Activated CD4-positive, alpha-beta memory T cell treated with anti-CD3 and anti-CD28 coated beads, Interleukin-2, amount 10 ng/mL, durations not matched to agents 7 days and 5 days (primary cell): ENCODE data around the gene ARAP1. TPM values are rescaled to one million over a fixed set of nuclear protein-coding genes. Genes with fewer than 3 reads are reported as not detected.

Experiments used
- CTCF ChIA-PET: fragments of 350-600 bp; sonication (Branson Sonifier 250); formaldehyde crosslinking; loops from one replicate; lab custom pipeline; 2021; ENCODE audit warnings: antibody characterized with exemption, inconsistent platforms; lab: Charles Lee
- POLR2A ChIA-PET: fragments of 350-600 bp; sonication (Branson Sonifier 250); formaldehyde crosslinking; loops from one replicate; lab custom pipeline; 2021; ENCODE audit warnings: antibody characterized with exemption; lab: Charles Lee
- DNase-seq: peaks from one replicate; pipeline ENCODE4 v3.0.0-alpha.2; 2020
- H3K27ac Mint-ChIP-seq: one replicate; pipeline ENCODE4 v1.8.0; 2021; ENCODE audit warnings: mild to moderate bottlenecking, mixed read lengths
- H3K27me3 Mint-ChIP-seq: one replicate; pipeline ENCODE4 v1.8.0; 2021; ENCODE audit warnings: mixed read lengths
- H3K36me3 Mint-ChIP-seq: one replicate; pipeline ENCODE4 v1.8.0; 2021; ENCODE audit warnings: low read depth, mixed read lengths
- H3K4me1 Mint-ChIP-seq: one replicate; pipeline ENCODE4 v1.8.0; 2021; ENCODE audit warnings: mixed read lengths
- H3K4me3 Mint-ChIP-seq: one replicate; pipeline ENCODE4 v1.8.0; 2021; ENCODE audit warnings: mild to moderate bottlenecking, mixed read lengths
- H3K9me3 Mint-ChIP-seq: one replicate; pipeline ENCODE4 v1.8.0; 2021; ENCODE audit warnings: mixed read lengths
- total RNA-seq, 2 experiments: library from RNA; stranded (reverse); gene quantifications; one replicate each; pipeline ENCODE4 v1.2.3, GENCODE V29; 2021

ARAP1 gene
- total RNA-seq, 2 experiments from 2014 or later, result 108 to 109 TPM

- H3K4me1 Mint-ChIP-seq, result peaks cover 2% of the 10 kb centered on the region
- CTCF ChIA-PET, result interaction anchor here (1.3 to 1.6 kb wide), 2 partner anchors 9 to 204 kb away, joined by 6 to 8 read pairs; no protein-coding TSS in a partner anchor
- POLR2A ChIA-PET, result no interaction called here
- DNase-seq, result no peak
- H3K27ac Mint-ChIP-seq, result no peak overlapping the region
- H3K9me3 Mint-ChIP-seq, result no peaks in the 10 kb centered on the region
- peaks cover 81% of the 10 kb centered on the region for H3K27me3 Mint-ChIP-seq
- H3K36me3 Mint-ChIP-seq, result no peaks in the 10 kb centered on the region
- H3K4me3 Mint-ChIP-seq, result no peak overlapping the region
Observed at GRCh38 chr11:72675221-72675620, 77.0 kb downstream of the ARAP1 start.

GRCh38 chr11:72673943-72674828 is 78.0 kb downstream of the ARAP1 start, which contains the start of gene PDE2A:
TSS of gene PDE2A (minus strand) at chr11:72674422. CDS start at chr11:72674207, 215 bp downstream.
- Mint-ChIP-seq H3K27ac (no peak within 1 kb of the TSS), H3K4me1 (peaks cover 2% of the 10 kb centered on the region), H3K36me3 (no peaks in the 10 kb centered on the region), H3K27me3 (peaks cover 77% of the 10 kb centered on the region), H3K4me3 (no peak within 1 kb of the TSS), H3K9me3 (no peaks in the 10 kb centered on the region)
- POLR2A ChIA-PET, result no interaction called here
- no peak for DNase-seq
- CTCF ChIA-PET, result interaction anchor here (1.2 to 1.6 kb wide), 3 partner anchors 10 to 203 kb away, joined by 5 to 8 read pairs (median 6); no protein-coding TSS in a partner anchor

- H3K9me3 Mint-ChIP-seq, result no peaks in the 10 kb centered on the region
- DNase-seq, result no peak
- no peak overlapping the region for H3K27ac Mint-ChIP-seq
- ChIA-PET POLR2A (no interaction called here), CTCF (interaction anchor here (0.6 to 1.2 kb wide), 2 partner anchors 11 to 23 kb away, joined by 3 to 5 read pairs; no protein-coding TSS in a partner anchor)
- H3K36me3 Mint-ChIP-seq, result no peaks in the 10 kb centered on the region
- peaks cover 10% of the 10 kb centered on the region for H3K4me1 Mint-ChIP-seq
- peaks cover 76% of the 10 kb centered on the region for H3K27me3 Mint-ChIP-seq
- no peak overlapping the region for H3K4me3 Mint-ChIP-seq
Observed at GRCh38 chr11:72673284-72673942, 78.8 kb downstream of the ARAP1 start.

- no peaks in the 10 kb centered on the region for H3K9me3 Mint-ChIP-seq
- POLR2A ChIA-PET, result interaction anchor here (1.4 kb wide), 1 partner anchor 9 kb away, joined by 6 read pairs; no protein-coding TSS in a partner anchor
- peaks cover 13% of the 10 kb centered on the region for H3K4me1 Mint-ChIP-seq
- peaks cover 69% of the 10 kb centered on the region for H3K27me3 Mint-ChIP-seq
- CTCF ChIA-PET, result interaction anchor here (0.6 to 1.6 kb wide), 3 partner anchors 11 to 23 kb away, joined by 3 to 8 read pairs (median 5); no protein-coding TSS in a partner anchor
- H3K36me3 Mint-ChIP-seq, result no peaks in the 10 kb centered on the region
- H3K27ac Mint-ChIP-seq, result no peak overlapping the region
- no peak for DNase-seq
- H3K4me3 Mint-ChIP-seq, result no peak overlapping the region
Observed at GRCh38 chr11:72672597-72673238, 79.5 kb downstream of the ARAP1 start.

- Mint-ChIP-seq H3K9me3 (peaks cover 7% of the 10 kb centered on the region), H3K27me3 (peaks cover 57% of the 10 kb centered on the region), H3K36me3 (no peaks in the 10 kb centered on the region), H3K4me3 (no peak overlapping the region), H3K27ac (no peak overlapping the region), H3K4me1 (peaks cover 12% of the 10 kb centered on the region)
- no peak for DNase-seq
- CTCF ChIA-PET, result interaction anchor here (0.6 to 1.6 kb wide), 4 partner anchors 9 to 689 kb away, joined by 3 to 8 read pairs (median 3); no protein-coding TSS in a partner anchor
- POLR2A ChIA-PET, result interaction anchor here (1.4 kb wide), 1 partner anchor 10 kb away, joined by 6 read pairs; no protein-coding TSS in a partner anchor
Observed at GRCh38 chr11:72671152-72672099, 80.8 kb downstream of the ARAP1 start.

- DNase-seq, result no peak
- ChIA-PET POLR2A (no interaction called here), CTCF (interaction anchor here (2.5 to 2.7 kb wide), 4 partner anchors 9 to 199 kb away, joined by 9 to 30 read pairs (median 14); no protein-coding TSS in a partner anchor)
- H3K27me3 Mint-ChIP-seq, result peaks cover 47% of the 10 kb centered on the region
- H3K27ac Mint-ChIP-seq, result no peak overlapping the region
- H3K4me3 Mint-ChIP-seq, result no peak overlapping the region
- peaks cover 12% of the 10 kb centered on the region for H3K4me1 Mint-ChIP-seq
- no peaks in the 10 kb centered on the region for H3K36me3 Mint-ChIP-seq
- H3K9me3 Mint-ChIP-seq, result peaks cover 7% of the 10 kb centered on the region
Observed at GRCh38 chr11:72670041-72670440, 82.2 kb downstream of the ARAP1 start.

GRCh38 chr11:72669527-72669926 is 82.7 kb downstream of the ARAP1 start:
- Mint-ChIP-seq H3K4me3 (no peak overlapping the region), H3K36me3 (no peaks in the 10 kb centered on the region), H3K27me3 (peaks cover 42% of the 10 kb centered on the region), H3K4me1 (peaks cover 12% of the 10 kb centered on the region), H3K27ac (no peak overlapping the region), H3K9me3 (peaks cover 7% of the 10 kb centered on the region)
- POLR2A ChIA-PET, result no interaction called here
- CTCF ChIA-PET, result interaction anchor here (1.4 to 2.7 kb wide), 5 partner anchors 10 to 198 kb away, joined by 9 to 30 read pairs (median 10); no protein-coding TSS in a partner anchor
- DNase-seq, result no peak

- Mint-ChIP-seq H3K27me3 (peaks cover 34% of the 10 kb centered on the region), H3K27ac (no peak overlapping the region), H3K36me3 (no peaks in the 10 kb centered on the region), H3K9me3 (peaks cover 7% of the 10 kb centered on the region), H3K4me3 (no peak overlapping the region), H3K4me1 (peaks cover 12% of the 10 kb centered on the region)
- ChIA-PET CTCF (interaction anchor here (0.6 to 2.7 kb wide), 12 partner anchors 11 to 227 kb away, joined by 3 to 30 read pairs (median 4); no protein-coding TSS in a partner anchor), POLR2A (interaction anchor here (0.8 to 1.6 kb wide), 4 partner anchors 8 to 114 kb away, joined by 3 to 5 read pairs (median 3); no protein-coding TSS in a partner anchor)
- DNase-seq, result peak; percentile 72
Observed at GRCh38 chr11:72668629-72669347, 83.4 kb downstream of the ARAP1 start.

GRCh38 chr11:72665911-72666472 is 86.2 kb downstream of the ARAP1 start:
- Mint-ChIP-seq H3K27me3 (peaks cover 18% of the 10 kb centered on the region), H3K27ac (no peak overlapping the region), H3K4me3 (no peak overlapping the region), H3K4me1 (peaks cover 12% of the 10 kb centered on the region), H3K36me3 (no peaks in the 10 kb centered on the region), H3K9me3 (peaks cover 7% of the 10 kb centered on the region)
- CTCF ChIA-PET, result no interaction called here
- POLR2A ChIA-PET, result no interaction called here
- no peak for DNase-seq

- Mint-ChIP-seq H3K27me3 (peaks cover 15% of the 10 kb centered on the region), H3K9me3 (peaks cover 1% of the 10 kb centered on the region), H3K27ac (no peak overlapping the region), H3K4me1 (no peaks in the 10 kb centered on the region), H3K36me3 (no peaks in the 10 kb centered on the region), H3K4me3 (no peak overlapping the region)
- ChIA-PET POLR2A (no interaction called here), CTCF (no interaction called here)
- DNase-seq, result no peak
Observed at GRCh38 chr11:72662036-72662435, 90.2 kb downstream of the ARAP1 start.

GRCh38 chr11:72661486-72661885 is 90.7 kb downstream of the ARAP1 start:
- ChIA-PET POLR2A (no interaction called here), CTCF (interaction anchor here (1.3 kb wide), 1 partner anchor 88 kb away, joined by 3 read pairs; no protein-coding TSS in a partner anchor)
- no peak overlapping the region for H3K27ac Mint-ChIP-seq
- H3K27me3 Mint-ChIP-seq, result peaks cover 15% of the 10 kb centered on the region
- no peaks in the 10 kb centered on the region for H3K4me1 Mint-ChIP-seq
- no peaks in the 10 kb centered on the region for H3K9me3 Mint-ChIP-seq
- H3K4me3 Mint-ChIP-seq, result no peak overlapping the region
- no peaks in the 10 kb centered on the region for H3K36me3 Mint-ChIP-seq
- DNase-seq, result no peak
